Right lobe of liver (tissue), 6 donors: ENCODE measurements around the gene PHYHIPL. TPM values are rescaled to one million over a fixed set of nuclear protein-coding genes. Genes with fewer than 3 reads are reported as not detected.

ENCODE experiments used
- ATAC-seq, 4 donors: fragments of 200-7000 bp; cut with Tn5 transposase; one replicate each; pipeline ENCODE4 v1.9.1; 2020; ENCODE audit warnings: mild to moderate bottlenecking in 4 of 4, moderate library complexity in 4 of 4
- DNase-seq, 3 donors: peaks; one replicate each; pipeline ENCODE4 v3.0.0-alpha.2; 2020
- H3K27ac ChIP-seq, 3 donors: fragments of 200-600 bp; one replicate each; pipeline ENCODE4 v1.8.0; 2022
- H3K27me3 ChIP-seq, 2 donors: fragments of 200-600 bp; one replicate each; pipeline ENCODE4 v1.8.0; 2022
- H3K36me3 ChIP-seq, 4 donors: fragments of 200-600 bp; sonication (generic) in 1 of 4; one replicate each; pipeline versions ENCODE4 v1.5.1 to v1.8.0; 2017 to 2022; ENCODE audit warnings: control low read depth in 1 of 4
- H3K4me1 ChIP-seq, 4 donors: fragments of 200-600 bp; sonication (generic) in 1 of 4; one replicate each; pipeline versions ENCODE4 v1.5.1 to v1.8.0; 2017 to 2022; ENCODE audit warnings: control low read depth in 1 of 4
- H3K4me3 ChIP-seq, 3 donors: fragments of 200-600 bp; one replicate each; pipeline ENCODE4 v1.8.0; 2022
- H3K9me3 ChIP-seq, 4 donors: fragments of 200-600 bp; sonication (generic) in 1 of 4; one replicate each; pipeline versions ENCODE4 v1.5.1 to v1.8.0; 2017 to 2022; ENCODE audit warnings: control low read depth in 1 of 4
- CTCF ChIP-seq, 4 donors: fragments of 200-600 bp in 3 of 4; fragments of 450-650 bp in 1 of 4; IDR thresholded peaks; one replicate each; pipeline versions ENCODE4 v1.5.1 to v1.8.0; 2016 to 2022; ENCODE audit warnings: antibody characterized with exemption in 4 of 4, mild to moderate bottlenecking in 2 of 4
- POLR2A ChIP-seq: fragments of 450-650 bp; IDR thresholded peaks from one replicate; pipeline ENCODE4 v1.6.1; 2017; ENCODE audit warnings: antibody characterized with exemption, mild to moderate bottlenecking
- WGBS: methylation state at CpG from one replicate; pipeline ENCODE4 v1.1.6; 2018; ENCODE audit warnings: low coverage, low lambda C conversion rate; ENCODE audit not compliant: insufficient coverage; ENCODE audit errors: missing lambda C conversion rate; 5-methylcytosine and 5-hydroxymethylcytosine counted together
- intact Hi-C, 2 donors: fragments of 100-400 bp; cut with DNase I; formaldehyde crosslinking; loops; one replicate each; pipeline versions ENCODE4 v1.11.2 to v1.14.1; 2022
- total RNA-seq, 6 experiments: library from RNA; depleted of rRNA in 2 of 6; stranded (reverse); fragments of >200 nt in 2 of 6; fragmentation: NEBNext Ultra II Directional in 3 of 6; extraction: Animal tissue kit (Norgen Biotek cat#: 25700) in 3 of 6; gene quantifications; one replicate each; pipeline versions ENCODE4 v1.1.0 to v1.2.4, GENCODE V29; 2016 to 2023
- donor health status: DM: no; HTN: yes; CAD: no.
- donor health status: DM: no; HTN: no; CAD: no.
- donor health status: DM: no; HTN: no; CAD: no.
- donor health status: DM: no; HTN: yes; CAD: no.
- donor health status: DM: no; HTN: yes; CAD: no.

Gene PHYHIPL
- total RNA-seq, 6 experiments from 2014 or later, result 0.49 to 1.00 (median 0.75) TPM

- no peak for TF ChIP-seq POLR2A
- TF ChIP-seq CTCF (IDR thresholded peaks at IDR 0.05), result no peak
- Histone ChIP-seq H3K9me3 (no peaks in the 10 kb centered on the region), H3K27ac (no peak overlapping the region), H3K4me3 (no peak overlapping the region), H3K27me3 (no peaks in the 10 kb centered on the region), H3K36me3 (no peaks in the 10 kb centered on the region), H3K4me1 (no peaks in the 10 kb centered on the region)
- ATAC-seq, result no peak
- DNase-seq, result no peak
- WGBS, result 88% methylated on average over 1 of the region's 1 CpG
- intact Hi-C loops, result loop anchor here in 1 of 2 donors (10.0 kb wide), 1 partner anchor 206 kb away; no protein-coding TSS in a partner anchor
These were observed 82.4 kb downstream of the PHYHIPL start for GRCh38 chr10:59258890-59259289.

GRCh38 chr10:59265141-59265540 lies 88.7 kb downstream of the PHYHIPL start:
- no peaks in the 10 kb centered on the region for H3K36me3 ChIP-seq
- no peak overlapping the region for H3K27ac ChIP-seq
- no peaks in the 10 kb centered on the region for H3K4me1 ChIP-seq
- no peak for DNase-seq
- H3K9me3 ChIP-seq, result no peaks in the 10 kb centered on the region
- H3K4me3 ChIP-seq, result no peak overlapping the region
- TF ChIP-seq POLR2A, result no peak
- ATAC-seq, result no peak
- H3K27me3 ChIP-seq, result no peaks in the 10 kb centered on the region
- intact Hi-C loops, result no loop called here
- 39% methylated on average over 5 of the region's 5 CpGs for WGBS

- Histone ChIP-seq H3K9me3 (no peaks in the 10 kb centered on the region), H3K27me3 (no peaks in the 10 kb centered on the region), H3K4me1 (no peaks in the 10 kb centered on the region), H3K4me3 (no peak overlapping the region), H3K36me3 (no peaks in the 10 kb centered on the region), H3K27ac (no peak overlapping the region)
- no peak for DNase-seq
- intact Hi-C loops, result no loop called here
- no peak for ATAC-seq
- no peak for TF ChIP-seq POLR2A
- TF ChIP-seq CTCF (IDR thresholded peaks at IDR 0.05), result no peak
- WGBS, result 55% methylated on average over 2 of the region's 3 CpGs
These were observed 89.9 kb downstream of the PHYHIPL start for GRCh38 chr10:59266321-59266720.

DNA sequence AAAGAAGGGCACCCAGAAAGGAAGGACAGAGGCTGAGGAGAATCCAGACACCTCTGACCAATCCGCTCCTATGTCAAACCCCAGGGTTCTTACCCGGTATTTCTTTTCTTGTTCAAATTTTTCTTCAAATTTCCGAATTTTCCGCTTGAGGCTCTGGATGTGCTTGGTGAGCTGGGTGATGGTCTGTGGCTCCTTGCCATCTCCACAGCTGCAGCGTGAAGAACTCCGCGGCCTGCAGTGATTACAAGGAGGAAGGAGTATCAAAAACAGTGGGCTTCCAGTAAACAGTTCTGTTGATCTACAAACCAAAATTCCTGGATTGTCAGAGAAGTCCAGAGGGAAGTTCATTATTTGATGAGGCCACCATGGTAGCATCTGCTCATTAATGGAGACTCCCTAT lies 92.0 kb downstream of the PHYHIPL start:
- Histone ChIP-seq H3K4me1 (no peaks in the 10 kb centered on the region), H3K27ac (no peak overlapping the region), H3K4me3 (no peak overlapping the region), H3K27me3 (no peaks in the 10 kb centered on the region), H3K9me3 (no peaks in the 10 kb centered on the region), H3K36me3 (no peaks in the 10 kb centered on the region)
- TF ChIP-seq POLR2A (no peak), CTCF (IDR thresholded peaks at IDR 0.05) (no peak)
- intact Hi-C loops, result no loop called here
- 77% methylated on average over 5 of the region's 7 CpGs for WGBS
- DNase-seq (no peak), ATAC-seq (no peak)

- DNase-seq (no peak), ATAC-seq (no peak)
- intact Hi-C loops, result no loop called here
- H3K4me1 ChIP-seq, result no peaks in the 10 kb centered on the region
- WGBS, result 93% methylated on average over 6 of the region's 6 CpGs
- TF ChIP-seq CTCF (IDR thresholded peaks at IDR 0.05), result no peak
- no peak for TF ChIP-seq POLR2A
- no peaks in the 10 kb centered on the region for H3K9me3 ChIP-seq
- H3K4me3 ChIP-seq, result no peak overlapping the region
- no peaks in the 10 kb centered on the region for H3K27me3 ChIP-seq
- H3K36me3 ChIP-seq, result no peaks in the 10 kb centered on the region
- no peak overlapping the region for H3K27ac ChIP-seq
These were observed 93.2 kb downstream of the PHYHIPL start for GRCh38 chr10:59269651-59270050.
